Endothelial cell of coronary artery (primary cell): ENCODE data around the gene ABCC8. TPM values are rescaled to one million over a fixed set of nuclear protein-coding genes. Genes with fewer than 3 reads are reported as not detected.

Experiments used
- total RNA-seq: library from RNA; depleted of rRNA; stranded (reverse); fragments of >200 nt; gene quantifications from 2 replicates; pipeline ENCODE4 v1.2.3, GENCODE V29; 2014

Gene ABCC8
- total RNA-seq, result not detected in 2 replicates

DNA sequence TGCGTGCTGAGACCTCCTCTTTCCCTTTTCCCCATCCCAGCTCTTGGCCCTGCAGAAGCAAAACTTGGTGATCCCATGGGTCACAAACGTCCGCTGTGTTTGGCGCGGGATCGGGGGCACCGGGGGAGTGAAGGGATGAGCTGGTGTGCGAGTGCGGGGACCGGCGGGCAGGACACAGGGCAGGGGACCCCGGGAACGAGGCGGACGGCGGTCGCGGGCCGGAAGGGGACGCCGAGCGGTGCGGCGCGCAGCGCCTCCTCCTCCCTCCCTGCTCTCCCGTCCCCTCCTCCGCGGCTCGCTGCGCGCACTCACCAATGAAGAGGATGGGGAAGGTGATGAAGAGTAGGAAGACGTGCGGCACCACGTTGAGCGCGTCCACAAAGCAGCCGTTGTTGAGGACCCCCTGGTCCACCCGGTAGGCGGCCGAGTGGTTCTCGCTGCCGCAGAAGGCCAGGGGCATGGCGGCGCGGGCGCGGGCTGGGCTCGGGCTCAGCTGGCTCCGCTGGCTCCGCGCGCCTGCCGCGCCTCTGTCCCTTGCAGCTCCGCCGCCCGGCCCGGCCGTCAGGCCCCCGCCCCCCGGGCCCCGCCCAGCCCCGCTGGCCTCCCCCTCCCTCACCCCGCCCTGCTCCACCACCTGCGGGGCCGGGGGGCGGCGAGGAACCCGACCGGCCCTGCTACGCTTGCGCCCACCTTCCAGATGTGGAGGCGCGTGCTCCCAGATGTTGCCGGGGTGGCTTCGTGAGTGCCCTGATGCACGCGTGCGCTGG is at the start of gene ABCC8:
Gene ABCC8, minus strand, starts transcription at position 529 of the 767 bp plus-strand sequence. Its CDS starts 69 bp downstream, at position 460.

DNA sequence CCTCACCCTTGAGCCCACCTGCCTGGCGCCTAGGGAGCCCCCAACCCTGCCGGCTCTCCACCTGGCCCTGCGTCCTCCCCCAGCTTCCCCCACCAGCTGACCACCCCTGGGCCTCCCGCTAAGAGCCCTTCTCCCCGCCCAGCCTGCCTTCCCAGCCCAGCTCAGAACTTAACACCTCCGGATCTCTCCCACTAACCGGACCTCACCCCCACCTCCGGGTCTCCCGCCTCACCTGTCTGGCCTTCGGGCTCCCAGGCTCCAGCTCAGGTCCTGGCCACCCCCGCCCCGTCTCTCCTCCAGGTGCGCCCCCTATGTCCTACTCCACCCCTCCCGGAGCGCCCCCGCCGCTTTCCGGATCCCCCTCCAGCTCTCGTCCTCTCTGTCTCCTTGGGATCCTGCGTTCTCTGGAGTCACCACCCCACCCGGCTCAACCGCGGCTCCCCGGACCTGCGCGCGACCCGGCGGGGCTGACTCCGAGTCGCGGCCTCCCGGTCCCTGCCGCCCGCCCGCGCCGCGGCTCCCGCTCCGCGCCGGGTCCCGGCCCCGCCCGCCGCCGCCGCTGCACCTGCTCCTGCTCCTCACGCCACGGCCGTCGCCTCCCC is 87.9 kb downstream of the ABCC8 start, which contains the start of gene KCNJ11:
Gene KCNJ11, minus strand, starts transcription at position 51 of the 602 bp plus-strand sequence. CDS start 568 bp downstream, outside the sequence.

GRCh38 chr11:17351510-17352176 is 125.0 kb downstream of the ABCC8 start, which contains the start of gene NCR3LG1:
NCR3LG1 (plus strand) TSS chr11:17351800; CDS start chr11:17351970, 170 bp downstream.

Other genes starting within 250 kb of the ABCC8 start
- gene NUCB2, start 200.1 kb downstream of the ABCC8 start, total RNA-seq, result 78.4 and 87.4 TPM in 2 replicates
- 2.9 and 4.4 TPM in 2 replicates for gene NCR3LG1, start 125.0 kb downstream of the ABCC8 start, total RNA-seq
- under 0.01 and 0.18 TPM in 2 replicates for gene KCNJ11, start 88.2 kb downstream of the ABCC8 start, total RNA-seq
- not detected in 2 replicates for gene USH1C, start 67.6 kb upstream of the ABCC8 start, total RNA-seq
- gene OTOG, start 70.4 kb upstream of the ABCC8 start, total RNA-seq, result not detected in 2 replicates
- not detected in 2 replicates for gene MYOD1, start 242.7 kb upstream of the ABCC8 start, total RNA-seq